ENCODE results near the gene ARHGEF5. TPM values are rescaled to one million over a fixed set of nuclear protein-coding genes. Genes with fewer than 3 reads are reported as not detected.

The ARHGEF5 gene
- total RNA-seq, 1 experiment from 2014 or later: 9.5 TPM

DNA sequence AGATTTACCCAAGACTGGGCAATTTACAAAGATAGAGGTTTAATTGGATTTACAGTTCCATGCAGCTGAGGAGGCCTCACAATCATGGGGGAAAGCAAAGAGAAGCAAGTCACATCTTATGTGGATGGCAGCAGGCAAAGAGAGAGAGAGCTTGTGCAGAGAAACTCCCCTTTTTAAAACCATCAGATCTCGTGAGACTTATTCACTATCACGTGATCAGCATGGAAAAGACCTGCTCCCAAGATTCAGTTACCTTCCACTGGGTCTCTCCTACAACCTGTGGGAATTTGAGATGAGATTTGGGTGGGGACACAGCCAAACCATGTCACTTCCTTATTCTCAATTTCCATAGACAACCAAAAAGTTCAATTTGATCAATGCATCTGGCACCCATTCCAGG, 73.2 kb downstream of the ARHGEF5 start:
- CTCF ChIA-PET: no interaction called here
- POLR2A ChIA-PET (ENCODE audit: low non-redundant PET): no interaction called here
- no TSS peak for BruUV-seq (replicated peaks)

More for the DNA sequence above, 73.2 kb downstream of the ARHGEF5 start:
- no peaks in the 10 kb centered on the region for H3K36me3 ChIP-seq (ENCODE audit: insufficient read depth, low read length, poor library complexity, severe bottlenecking)
- DNase-seq (ENCODE audit: low spot score): no peak
- H3K4me3 ChIP-seq (ENCODE audit: low read depth, low read length, poor library complexity, severe bottlenecking): no peak overlapping the region
- no peaks in the 10 kb centered on the region for H3K4me1 ChIP-seq (ENCODE audit: insufficient read depth, low read length, poor library complexity, severe bottlenecking)
- no peaks in the 10 kb centered on the region for H3K27me3 ChIP-seq (replicated peaks; ENCODE audit: insufficient read depth, low read depth, low read length, poor library complexity)
- H3K9me3 ChIP-seq (ENCODE audit: low read depth, low read length, poor library complexity, severe bottlenecking): no peaks in the 10 kb centered on the region
- TF ChIP-seq, protein P1, sequence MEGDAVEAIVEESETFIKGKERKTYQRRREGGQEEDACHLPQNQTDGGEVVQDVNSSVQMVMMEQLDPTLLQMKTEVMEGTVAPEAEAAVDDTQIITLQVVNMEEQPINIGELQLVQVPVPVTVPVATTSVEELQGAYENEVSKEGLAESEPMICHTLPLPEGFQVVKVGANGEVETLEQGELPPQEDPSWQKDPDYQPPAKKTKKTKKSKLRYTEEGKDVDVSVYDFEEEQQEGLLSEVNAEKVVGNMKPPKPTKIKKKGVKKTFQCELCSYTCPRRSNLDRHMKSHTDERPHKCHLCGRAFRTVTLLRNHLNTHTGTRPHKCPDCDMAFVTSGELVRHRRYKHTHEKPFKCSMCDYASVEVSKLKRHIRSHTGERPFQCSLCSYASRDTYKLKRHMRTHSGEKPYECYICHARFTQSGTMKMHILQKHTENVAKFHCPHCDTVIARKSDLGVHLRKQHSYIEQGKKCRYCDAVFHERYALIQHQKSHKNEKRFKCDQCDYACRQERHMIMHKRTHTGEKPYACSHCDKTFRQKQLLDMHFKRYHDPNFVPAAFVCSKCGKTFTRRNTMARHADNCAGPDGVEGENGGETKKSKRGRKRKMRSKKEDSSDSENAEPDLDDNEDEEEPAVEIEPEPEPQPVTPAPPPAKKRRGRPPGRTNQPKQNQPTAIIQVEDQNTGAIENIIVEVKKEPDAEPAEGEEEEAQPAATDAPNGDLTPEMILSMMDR (conservative IDR thresholded peaks at IDR 0.05; ENCODE audit: low read depth, low read length): no peak
- no peak for TF ChIP-seq EZH2 (IDR thresholded peaks at IDR 0.05; ENCODE audit: borderline replicate concordance, low read depth, low read length, poor library complexity, severe bottlenecking)
- intact Hi-C loops (cut with micrococcal nuclease; ENCODE audit: unreplicated experiment): no loop called here
- H3K27ac ChIP-seq (ENCODE audit: low read depth, low read length, poor library complexity, severe bottlenecking): no peak overlapping the region

Other genes with a start within 250 kb of the ARHGEF5 start
- gene OR2A2, start 245.8 kb upstream of the ARHGEF5 start, total RNA-seq (2021): not detected in 2 replicates
- not detected in 2 replicates for gene OR2A14, start 232.2 kb upstream of the ARHGEF5 start, total RNA-seq (2021)
- not detected in 2 replicates for gene CTAGE4, start 171.9 kb upstream of the ARHGEF5 start, total RNA-seq (2021)
- 3.5 and 4.6 TPM in 2 replicates for gene ARHGEF35, start 159.6 kb upstream of the ARHGEF5 start, total RNA-seq (2021)
- gene OR2A42, start 115.8 kb upstream of the ARHGEF5 start, total RNA-seq (2021): 0.21 and 0.37 TPM in 2 replicates
- 1.2 and 2.0 TPM in 2 replicates for gene OR2A7, start 90.6 kb upstream of the ARHGEF5 start, total RNA-seq (2021)
- gene CTAGE8, start 86.1 kb upstream of the ARHGEF5 start, total RNA-seq (2021): 2.1 and 2.8 TPM in 2 replicates
- 0.44 and 0.60 TPM in 2 replicates for gene OR2A1, start 43.0 kb upstream of the ARHGEF5 start, total RNA-seq (2021)
- gene NOBOX, start 48.3 kb downstream of the ARHGEF5 start, total RNA-seq (2021): not detected in 2 replicates